Upper lobe of left lung (tissue), 6 donors: ENCODE measurements around the gene CELSR1. TPM values are rescaled to one million over a fixed set of nuclear protein-coding genes. Genes with fewer than 3 reads are reported as not detected.
A peak's percentile ranks its signal among the peaks of the same experiment; 100 is the strongest.

Experiments used
- ATAC-seq, 2 donors: fragments of 200-7000 bp; cut with Tn5 transposase; one replicate each; pipeline ENCODE4 v1.9.1; 2022; ENCODE audit warnings: mild to moderate bottlenecking in 2 of 2, moderate library complexity in 2 of 2; ENCODE audit not compliant: low FRiP score in 2 of 2
- DNase-seq, 2 donors: peaks; one replicate each; pipeline ENCODE4 v3.0.0-alpha.2; 2019 to 2020
- H3K27ac ChIP-seq, 4 donors: fragments of 200-600 bp; sonication (generic); one replicate each; pipeline ENCODE4 v1.5.1; 2016 to 2019
- H3K27me3 ChIP-seq, 4 donors: fragments of 200-600 bp; sonication (generic); one replicate each; pipeline ENCODE4 v1.5.1; 2017 to 2019
- H3K36me3 ChIP-seq, 4 donors: fragments of 200-600 bp; sonication (generic); one replicate each; pipeline ENCODE4 v1.5.1; 2016 to 2019
- H3K4me1 ChIP-seq, 4 donors: fragments of 200-600 bp; sonication (generic); one replicate each; pipeline ENCODE4 v1.5.1; 2018 to 2019
- H3K4me3 ChIP-seq, 4 donors: fragments of 200-600 bp; sonication (generic); one replicate each; pipeline ENCODE4 v1.5.1; 2017 to 2019; ENCODE audit warnings: mild to moderate bottlenecking in 2 of 4, moderate library complexity in 1 of 4
- H3K9me3 ChIP-seq, 4 donors: fragments of 200-600 bp; sonication (generic); one replicate each; pipeline ENCODE4 v1.5.1; 2018 to 2019
- CTCF ChIP-seq, 6 experiments: fragments of 450-650 bp in 4 of 6; fragments of 200-600 bp in 2 of 6; sonication (generic) in 2 of 6; IDR thresholded peaks; one replicate each; pipeline ENCODE4 v1.5.1; 2016 to 2019; ENCODE audit warnings: antibody characterized with exemption in 6 of 6
- EP300 ChIP-seq, 4 donors: sonication (generic); formaldehyde crosslinking; IDR thresholded peaks; one replicate each; pipeline ENCODE4 v1.5.1; 2017; ENCODE audit warnings: antibody characterized with exemption in 4 of 4, control low read depth in 2 of 4
- POLR2A ChIP-seq, 4 donors: fragments of 450-650 bp; IDR thresholded peaks; one replicate each; pipeline ENCODE4 v1.5.1; 2016 to 2017; ENCODE audit warnings: antibody characterized with exemption in 4 of 4, mild to moderate bottlenecking in 2 of 4
- POLR2AphosphoS5 ChIP-seq, 2 donors: sonication (generic); formaldehyde crosslinking; IDR thresholded peaks; one replicate each; pipeline ENCODE4 v1.5.1; 2017; ENCODE audit warnings: antibody characterized with exemption in 2 of 2
- WGBS, 2 donors: methylation state at CpG; one replicate each; pipeline ENCODE4 v1.1.5; 2017 to 2018; 5-methylcytosine and 5-hydroxymethylcytosine counted together
- total RNA-seq, 6 donors: library from RNA; depleted of rRNA in 4 of 6; stranded (reverse); fragments of >200 nt in 4 of 6; gene quantifications; one replicate each; pipeline versions ENCODE4 v1.1.0 to v1.2.1, GENCODE V29; 2016 to 2021
- donor health status: DM: no; HTN: no; CAD: no; lungs with moderate emphysema.
- donor health status: DM: no; HTN: yes; CAD: no; lungs with severe emphysema.

Gene CELSR1
- total RNA-seq, 6 donors from 2014 or later: 45.1 to 145 (median 80.1) TPM

- Histone ChIP-seq H3K36me3 (no peaks in the 10 kb centered on the region), H3K9me3 (peaks cover 0 to 10% (median 4%) of the 10 kb centered on the region in 4 donors), H3K4me1 (peaks cover 24 to 28% (median 27%) of the 10 kb centered on the region in 4 donors), H3K27me3 (no peaks in the 10 kb centered on the region), H3K27ac (no peak overlapping the region), H3K4me3 (no peak overlapping the region)
- DNase-seq: no peak
- TF ChIP-seq CTCF (IDR thresholded peaks at IDR 0.05): no peak
- TF ChIP-seq POLR2A (IDR thresholded peaks at IDR 0.05): no peak
- no peak for TF ChIP-seq EP300 (IDR thresholded peaks at IDR 0.05)
- TF ChIP-seq POLR2AphosphoS5 (IDR thresholded peaks at IDR 0.05): no peak
- no peak for ATAC-seq
- WGBS, 2 donors: 85 to 95% methylated on average over 15 to 17 of the region's 17 CpGs
These were observed 12.7 kb upstream of the CELSR1 start for GRCh38 chr22:46549971-46550641.

GRCh38 chr22:46549563-46549840, 12.1 kb upstream of the CELSR1 start:
- TF ChIP-seq POLR2A (IDR thresholded peaks at IDR 0.05) (no peak), POLR2AphosphoS5 (IDR thresholded peaks at IDR 0.05) (no peak), EP300 (IDR thresholded peaks at IDR 0.05) (no peak), CTCF (IDR thresholded peaks at IDR 0.05) (no peak)
- H3K9me3 ChIP-seq: peaks cover 0 to 10% (median 4%) of the 10 kb centered on the region in 4 donors
- H3K27me3 ChIP-seq: no peaks in the 10 kb centered on the region
- H3K36me3 ChIP-seq: no peaks in the 10 kb centered on the region
- WGBS, 2 donors: 76 to 81% methylated on average over 4 of the region's 4 CpGs
- ATAC-seq (no peak), DNase-seq (no peak)
- no peak overlapping the region for H3K27ac ChIP-seq
- H3K4me3 ChIP-seq: no peak overlapping the region
- H3K4me1 ChIP-seq: peaks cover 24 to 31% (median 27%) of the 10 kb centered on the region in 4 donors

DNA sequence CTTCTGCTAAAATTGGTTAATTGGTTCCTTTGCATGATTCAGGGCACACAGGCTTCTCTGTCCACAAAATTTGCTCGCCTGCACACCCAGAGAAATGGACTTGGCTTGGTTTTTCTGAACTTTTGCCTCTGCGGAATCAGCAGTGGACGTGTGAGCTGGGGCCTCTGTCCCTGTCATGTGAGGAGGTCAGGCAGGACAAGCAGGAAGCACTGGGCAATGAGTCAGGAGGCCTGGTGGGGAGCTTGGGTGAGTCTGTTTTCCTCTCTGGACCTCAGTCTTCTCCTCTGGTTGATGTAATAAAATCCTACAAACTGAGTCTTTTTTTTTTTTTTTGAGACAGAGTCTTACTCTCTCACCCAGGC, 10.4 kb upstream of the CELSR1 start:
- ATAC-seq: peak; percentile 41 to 82

GRCh38 chr22:46547179-46547882, 9.9 kb upstream of the CELSR1 start:
- DNase-seq (peak; percentile 61 to 72), ATAC-seq (peak; percentile 48 to 68)
- Histone ChIP-seq H3K27ac (peak overlapping the region; percentile 78 to 91 (median 82)), H3K27me3 (no peaks in the 10 kb centered on the region), H3K4me3 (no peak overlapping the region), H3K9me3 (peaks cover 0 to 3% (median 0%) of the 10 kb centered on the region in 4 donors), H3K36me3 (no peaks in the 10 kb centered on the region), H3K4me1 (peaks cover 26 to 31% (median 29%) of the 10 kb centered on the region in 4 donors)
- WGBS, 2 donors: 46 to 49% methylated on average over 5 to 21 of the region's 21 CpGs
- TF ChIP-seq POLR2A (IDR thresholded peaks at IDR 0.05) (no peak), CTCF (IDR thresholded peaks at IDR 0.05) (no peak), POLR2AphosphoS5 (IDR thresholded peaks at IDR 0.05) (no peak), EP300 (IDR thresholded peaks at IDR 0.05) (no peak)

More for the DNA sequence above, 10.4 kb upstream of the CELSR1 start:
- 46% methylated on average over 3 of the region's 3 CpGs; no CpG with 5 or more reads in 1 of the 2 donors for WGBS, 2 donors
- Histone ChIP-seq H3K4me1 (peaks cover 24 to 31% (median 27%) of the 10 kb centered on the region in 4 donors), H3K9me3 (peaks cover 0 to 8% (median 2%) of the 10 kb centered on the region in 4 donors), H3K27me3 (no peaks in the 10 kb centered on the region), H3K27ac (peak overlapping the region; percentile 78 to 91 (median 82)), H3K4me3 (no peak overlapping the region), H3K36me3 (no peaks in the 10 kb centered on the region)
- peak in 1 of 2 donors; percentile 83 for DNase-seq
- peak in 1 of 4 donors; percentile 10 for TF ChIP-seq POLR2A (IDR thresholded peaks at IDR 0.05)
- TF ChIP-seq EP300 (IDR thresholded peaks at IDR 0.05): peak in 1 of 4 donors; percentile 19
- no peak for TF ChIP-seq CTCF (IDR thresholded peaks at IDR 0.05)
- peak; percentile 35 to 76 for TF ChIP-seq POLR2AphosphoS5 (IDR thresholded peaks at IDR 0.05)
